A549 (cell line): ENCODE results near the gene RAPGEF5.

Source experiments
- CTCF ChIP-seq: fragments of >200 bp; sonication (Bioruptor Twin); formaldehyde crosslinking; IDR thresholded peaks from 3 replicates; pipeline ENCODE4 v1.5.1; 2016
- FOXS1 ChIP-seq: fragments of 250-450 bp; sonication (Bioruptor Pico); IDR thresholded peaks from 2 replicates; pipeline ENCODE4 v1.5.0; 2020; ENCODE audit warnings: mild to moderate bottlenecking, moderate library complexity
- TP53 ChIP-seq: fragments of 250-450 bp; sonication (Bioruptor Pico); IDR thresholded peaks from 2 replicates; pipeline ENCODE4 v1.5.0; 2021; ENCODE audit warnings: mild to moderate bottlenecking, moderate library complexity

GRCh38 chr7:22386206-22386858, 29.4 kb upstream of the RAPGEF5 start:
- no peak for TF ChIP-seq TP53 (CRISPR knock-in tag)
- no peak for TF ChIP-seq FOXS1 (CRISPR knock-in tag)
- no peak for TF ChIP-seq CTCF
